ENCODE measurements around the gene NFKBIB. TPM values are rescaled to one million over a fixed set of nuclear protein-coding genes. Genes with fewer than 3 reads are reported as not detected.
"Not testable (repeated sequence)": the region's sequence is repeated elsewhere in the genome, so short reads cannot be mapped to it uniquely, and the experiment has no call there.

Gene NFKBIB
- total RNA-seq, 1 donor from 2014 or later, result 15.3 TPM

GRCh38 chr19:38878575-38879399, 21.0 kb upstream of the NFKBIB start:
- no peaks in the 10 kb centered on the region for H3K27me3 Mint-ChIP-seq (ENCODE audit: low read depth)
- peaks cover 7% of the 10 kb centered on the region for H3K36me3 Mint-ChIP-seq (ENCODE audit: low read depth)
- no peak overlapping the region for H3K27ac Mint-ChIP-seq (ENCODE audit: unreplicated experiment)
- no peak overlapping the region for H3K4me3 Mint-ChIP-seq (ENCODE audit: unreplicated experiment)
- no peaks in the 10 kb centered on the region for H3K4me1 Mint-ChIP-seq (ENCODE audit: low read depth)
- TF ChIP-seq, protein P1, sequence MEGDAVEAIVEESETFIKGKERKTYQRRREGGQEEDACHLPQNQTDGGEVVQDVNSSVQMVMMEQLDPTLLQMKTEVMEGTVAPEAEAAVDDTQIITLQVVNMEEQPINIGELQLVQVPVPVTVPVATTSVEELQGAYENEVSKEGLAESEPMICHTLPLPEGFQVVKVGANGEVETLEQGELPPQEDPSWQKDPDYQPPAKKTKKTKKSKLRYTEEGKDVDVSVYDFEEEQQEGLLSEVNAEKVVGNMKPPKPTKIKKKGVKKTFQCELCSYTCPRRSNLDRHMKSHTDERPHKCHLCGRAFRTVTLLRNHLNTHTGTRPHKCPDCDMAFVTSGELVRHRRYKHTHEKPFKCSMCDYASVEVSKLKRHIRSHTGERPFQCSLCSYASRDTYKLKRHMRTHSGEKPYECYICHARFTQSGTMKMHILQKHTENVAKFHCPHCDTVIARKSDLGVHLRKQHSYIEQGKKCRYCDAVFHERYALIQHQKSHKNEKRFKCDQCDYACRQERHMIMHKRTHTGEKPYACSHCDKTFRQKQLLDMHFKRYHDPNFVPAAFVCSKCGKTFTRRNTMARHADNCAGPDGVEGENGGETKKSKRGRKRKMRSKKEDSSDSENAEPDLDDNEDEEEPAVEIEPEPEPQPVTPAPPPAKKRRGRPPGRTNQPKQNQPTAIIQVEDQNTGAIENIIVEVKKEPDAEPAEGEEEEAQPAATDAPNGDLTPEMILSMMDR (IDR thresholded peaks at IDR 0.05), result peak; percentile 23
- DNase-seq (ENCODE audit: low spot score), result no peak
- no peaks in the 10 kb centered on the region for H3K9me3 Mint-ChIP-seq (ENCODE audit: low read depth)

DNA sequence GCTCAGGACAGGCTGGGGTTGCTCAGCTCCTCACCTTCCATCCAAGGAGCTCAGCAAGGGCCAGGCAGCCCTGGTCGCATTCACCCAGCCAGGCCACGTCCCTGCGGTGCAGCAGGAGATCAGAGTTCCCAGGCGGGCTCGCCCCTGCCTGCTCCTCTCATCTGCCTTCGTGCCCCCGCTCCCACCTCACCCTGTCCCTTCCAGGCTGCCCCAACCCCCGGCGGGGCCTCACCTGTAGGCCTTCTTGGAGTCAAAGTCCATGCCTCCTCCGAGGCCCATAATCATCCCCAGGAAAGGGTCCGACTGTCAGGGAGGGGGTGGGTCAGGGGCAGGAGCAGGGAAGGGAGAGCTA, 20.4 kb upstream of the NFKBIB start:
- DNase-seq (ENCODE audit: low spot score), result no peak
- Mint-ChIP-seq H3K4me1 (ENCODE audit: low read depth) (no peaks in the 10 kb centered on the region), H3K27ac (ENCODE audit: unreplicated experiment) (no peak overlapping the region), H3K9me3 (ENCODE audit: low read depth) (no peaks in the 10 kb centered on the region), H3K4me3 (ENCODE audit: unreplicated experiment) (no peak overlapping the region), H3K27me3 (ENCODE audit: low read depth) (no peaks in the 10 kb centered on the region), H3K36me3 (ENCODE audit: low read depth) (peaks cover 7% of the 10 kb centered on the region)
- TF ChIP-seq, protein P1 (IDR thresholded peaks at IDR 0.05), result no peak

DNA sequence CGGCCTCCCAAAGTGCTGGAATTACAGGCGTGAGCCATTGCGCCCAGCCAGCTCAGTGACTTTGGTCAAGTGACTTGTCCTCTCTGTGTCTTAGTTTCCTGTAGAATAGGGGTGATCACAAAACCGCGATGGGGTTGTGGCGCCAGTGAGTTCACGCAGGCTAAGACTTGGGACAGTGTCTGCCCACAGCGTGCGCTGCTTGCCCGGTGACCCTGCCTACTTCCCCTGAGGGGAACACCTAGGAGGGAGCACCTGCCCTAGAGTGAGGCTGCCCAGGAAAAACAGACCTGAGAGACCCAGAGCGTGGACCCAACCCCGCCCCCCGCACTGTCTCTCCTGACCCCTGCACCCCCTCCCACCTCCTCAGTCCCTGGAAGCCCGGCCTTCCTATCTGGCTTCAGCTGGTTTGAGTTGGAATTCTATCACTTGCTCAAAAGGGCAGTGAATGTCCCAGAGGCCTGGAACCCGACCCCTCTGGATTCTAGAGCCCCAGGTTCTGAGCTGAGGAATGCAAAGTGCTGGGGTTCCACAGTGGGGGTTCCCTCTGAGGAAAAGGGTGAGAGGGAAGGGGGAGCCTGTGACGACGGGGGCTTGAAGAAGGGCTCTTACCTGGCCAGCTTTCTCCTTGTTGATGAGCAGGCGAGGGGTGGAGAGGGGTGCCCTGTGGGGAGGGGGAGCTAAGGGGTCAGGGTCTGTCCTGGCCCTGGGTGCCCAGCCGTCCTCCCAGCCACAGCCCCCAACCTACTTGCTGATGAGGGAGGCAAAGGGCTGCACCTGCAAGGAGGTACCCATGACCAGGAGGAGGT, 19.5 kb upstream of the NFKBIB start:
- TF ChIP-seq, protein P1 (IDR thresholded peaks at IDR 0.05), result no peak
- Mint-ChIP-seq H3K4me1 (ENCODE audit: low read depth) (no peaks in the 10 kb centered on the region), H3K4me3 (ENCODE audit: unreplicated experiment) (no peak overlapping the region), H3K9me3 (ENCODE audit: low read depth) (no peaks in the 10 kb centered on the region), H3K36me3 (ENCODE audit: low read depth) (peaks cover 7% of the 10 kb centered on the region), H3K27ac (ENCODE audit: unreplicated experiment) (no peak overlapping the region), H3K27me3 (ENCODE audit: low read depth) (no peaks in the 10 kb centered on the region)
- DNase-seq (ENCODE audit: low spot score), result no peak

DNA sequence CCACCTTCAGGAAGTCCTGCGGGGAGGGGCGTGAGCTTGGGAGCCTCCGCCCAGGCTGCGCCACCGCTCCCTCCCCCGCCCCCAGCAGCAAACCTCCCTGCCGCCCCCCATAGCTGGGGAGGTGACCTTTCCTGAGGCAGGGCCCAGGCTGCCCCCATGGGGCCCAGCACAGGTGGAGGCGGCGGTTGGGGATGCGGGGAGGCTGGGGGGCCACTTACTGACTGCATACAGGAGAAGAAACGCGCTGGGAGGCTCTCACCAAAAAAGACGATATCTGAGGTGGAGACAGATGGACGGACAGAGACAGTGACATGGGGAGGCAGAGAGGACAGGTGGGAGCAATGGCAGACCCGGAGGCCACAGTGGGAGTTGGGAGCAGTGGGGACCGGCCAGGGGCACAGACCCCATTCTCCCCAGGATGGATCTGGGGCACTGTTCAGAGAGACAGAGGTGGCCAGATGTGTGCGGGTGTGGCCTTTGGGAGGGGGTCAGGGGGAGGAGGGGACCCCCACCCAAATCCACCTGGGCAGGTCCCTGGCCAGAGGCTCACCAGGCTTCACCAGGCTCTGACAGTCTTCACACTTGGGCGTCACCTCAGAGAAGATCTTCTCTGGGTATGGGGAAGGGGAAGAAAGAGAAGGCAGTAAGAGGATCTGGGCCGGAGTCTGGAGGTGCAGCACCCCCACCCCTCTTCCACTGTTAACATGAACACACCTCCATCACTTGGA, 18.7 kb upstream of the NFKBIB start:
- no peak for DNase-seq (ENCODE audit: low spot score)
- Mint-ChIP-seq H3K4me1 (ENCODE audit: low read depth) (no peaks in the 10 kb centered on the region), H3K27me3 (ENCODE audit: low read depth) (no peaks in the 10 kb centered on the region), H3K9me3 (ENCODE audit: low read depth) (no peaks in the 10 kb centered on the region), H3K4me3 (ENCODE audit: unreplicated experiment) (no peak overlapping the region), H3K27ac (ENCODE audit: unreplicated experiment) (no peak overlapping the region), H3K36me3 (ENCODE audit: low read depth) (peaks cover 7% of the 10 kb centered on the region)
- TF ChIP-seq, protein P1 (IDR thresholded peaks at IDR 0.05), result no peak

DNA sequence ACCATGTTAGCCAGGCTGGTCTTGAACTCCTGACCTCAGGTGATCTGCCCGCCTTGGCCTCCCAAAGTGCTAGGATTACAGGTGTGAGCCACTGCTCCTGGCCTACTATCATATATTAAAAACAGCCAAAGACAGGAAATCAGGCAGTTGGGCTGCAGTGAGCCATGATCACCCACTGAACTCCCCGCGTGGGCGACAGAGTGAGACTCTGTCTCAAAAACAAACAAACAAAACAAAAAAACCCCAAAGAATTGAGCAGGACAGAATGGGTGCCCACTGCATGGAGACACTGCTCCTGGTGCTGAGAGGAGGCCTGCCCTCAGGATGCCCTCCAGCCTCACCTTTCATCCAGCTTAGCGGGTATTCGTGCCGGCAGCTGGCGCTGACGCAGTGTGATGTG, 16.5 kb upstream of the NFKBIB start:
- Mint-ChIP-seq H3K36me3 (ENCODE audit: low read depth) (peaks cover 7% of the 10 kb centered on the region), H3K27me3 (ENCODE audit: low read depth) (no peaks in the 10 kb centered on the region), H3K9me3 (ENCODE audit: low read depth) (no peaks in the 10 kb centered on the region), H3K27ac (ENCODE audit: unreplicated experiment) (no peak overlapping the region), H3K4me1 (ENCODE audit: low read depth) (no peaks in the 10 kb centered on the region), H3K4me3 (ENCODE audit: unreplicated experiment) (no peak overlapping the region)
- no peak for DNase-seq (ENCODE audit: low spot score)
- TF ChIP-seq, protein P1 (IDR thresholded peaks at IDR 0.05), result no peak

DNA sequence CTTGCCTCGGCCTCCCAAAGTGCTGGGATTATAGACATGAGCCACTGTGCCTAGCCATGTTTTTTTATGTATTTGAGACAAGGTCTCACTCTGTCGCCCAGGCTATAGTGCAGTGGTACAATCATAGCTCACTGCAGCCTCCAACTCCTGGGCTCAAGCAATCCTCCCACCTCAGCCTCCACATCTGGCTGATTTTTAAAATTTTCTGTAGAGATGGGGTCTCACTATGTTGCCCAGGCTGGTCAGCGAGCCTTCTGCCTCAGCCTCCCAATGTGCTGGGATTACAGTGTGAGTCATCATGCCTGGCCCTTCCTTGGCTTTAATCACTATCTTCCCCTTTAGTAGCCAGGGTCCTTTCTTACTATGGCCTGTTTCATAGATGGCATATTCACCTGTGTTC, 15.1 kb upstream of the NFKBIB start:
- H3K27ac Mint-ChIP-seq (ENCODE audit: unreplicated experiment); H3K4me3 Mint-ChIP-seq (ENCODE audit: unreplicated experiment); H3K4me1 Mint-ChIP-seq (ENCODE audit: low read depth); DNase-seq (ENCODE audit: low spot score); H3K27me3 Mint-ChIP-seq (ENCODE audit: low read depth); H3K9me3 Mint-ChIP-seq (ENCODE audit: low read depth): not testable (repeated sequence)
- H3K36me3 Mint-ChIP-seq (ENCODE audit: low read depth), result peaks cover 12% of the 10 kb centered on the region

Data from chondrocyte (in vitro differentiated cells).